ENCODE results near the gene ATP23. TPM values are rescaled to one million over a fixed set of nuclear protein-coding genes. Genes with fewer than 3 reads are reported as not detected.

Gene ATP23
- total RNA-seq, 1 donor from 2014 or later, result 3.4 TPM

DNA sequence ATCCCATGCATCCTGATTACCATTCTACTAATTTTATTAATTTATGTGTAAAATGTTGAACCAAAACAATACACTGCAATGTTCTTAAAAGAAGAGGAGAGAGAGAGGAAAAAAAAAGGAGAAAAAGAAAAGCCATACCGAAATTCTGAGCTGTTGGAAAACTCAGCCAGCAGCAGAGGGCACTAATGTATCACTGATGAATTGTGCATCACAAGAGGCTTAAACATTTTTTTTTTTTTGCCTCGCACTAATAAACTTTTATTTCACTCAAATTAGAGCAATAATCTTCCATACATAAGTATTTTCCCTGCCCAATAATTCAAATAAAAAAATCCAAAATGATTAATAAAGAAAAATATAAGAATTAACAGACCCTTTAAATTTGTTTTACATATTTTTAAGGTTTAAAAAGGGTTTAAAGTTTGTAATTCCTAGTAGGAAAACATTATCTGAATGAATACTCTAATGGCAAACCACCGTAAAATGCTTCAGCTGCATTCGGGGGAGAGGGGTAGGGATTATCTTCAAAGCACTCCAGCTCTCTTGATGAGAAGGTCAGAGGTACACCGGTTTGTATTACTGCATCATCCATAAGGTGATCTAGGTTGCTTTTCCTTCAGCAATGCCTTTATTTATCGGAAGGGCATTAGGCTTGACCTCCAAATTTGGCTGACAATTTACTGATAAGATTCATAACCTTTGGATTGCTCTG lies 41.9 kb downstream of the ATP23 start:
- H3K36me3 Mint-ChIP-seq (ENCODE audit: low read depth, unreplicated experiment), result no peaks in the 10 kb centered on the region
- no peaks in the 10 kb centered on the region for H4K20me1 ChIP-seq (ENCODE audit: insufficient read depth, low read length)
- DNase-seq (ENCODE audit: low read depth), result peak; percentile 24

DNA sequence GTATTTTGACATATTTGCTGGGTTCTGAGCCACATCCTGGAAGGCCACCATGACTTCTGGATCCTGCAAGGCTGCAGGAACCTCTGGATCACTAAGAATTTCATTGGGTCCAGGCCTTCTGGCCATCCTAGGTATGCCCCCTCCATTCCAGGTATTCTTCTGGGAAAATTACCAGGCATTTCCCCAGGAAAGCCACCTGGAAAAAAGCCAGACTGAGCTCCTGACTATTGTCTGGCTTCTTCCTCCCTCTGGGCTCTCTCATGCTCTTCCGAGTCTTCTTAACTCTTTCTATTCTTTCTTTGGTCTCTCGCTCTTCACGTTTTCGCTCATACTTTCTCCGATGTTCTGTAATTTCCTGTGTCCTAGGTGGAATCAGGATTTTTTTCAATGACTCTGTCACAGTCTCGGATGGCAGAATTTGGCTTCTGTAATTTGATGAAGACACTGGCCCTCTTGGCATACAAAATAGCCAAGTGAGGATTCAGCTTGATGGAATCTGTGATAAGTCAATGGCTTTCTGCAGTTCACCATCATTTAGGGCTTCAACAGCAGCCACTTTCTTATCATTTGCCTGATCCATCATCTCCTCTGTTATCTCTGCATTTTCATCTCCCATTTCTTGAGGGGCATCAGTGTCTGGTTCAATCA lies 42.6 kb downstream of the ATP23 start:
- H3K9ac ChIP-seq (ENCODE audit: low read length), result no peak overlapping the region
- H4K20me1 ChIP-seq (ENCODE audit: insufficient read depth, low read length), result no peaks in the 10 kb centered on the region
- no peak overlapping the region for H3K4me2 ChIP-seq (ENCODE audit: low read length)
- H3K4me3 Mint-ChIP-seq (ENCODE audit: unreplicated experiment), result no peak overlapping the region
- no peak overlapping the region for H3K27ac ChIP-seq (ENCODE audit: low read depth, low read length)
- no peaks in the 10 kb centered on the region for H3K36me3 ChIP-seq (ENCODE audit: insufficient read depth, low read length)
- DNase-seq (ENCODE audit: low read depth) (no peak), FAIRE-seq (no peak)
- H3K9me3 ChIP-seq (ENCODE audit: insufficient read depth, low read depth, low read length), result no peaks in the 10 kb centered on the region
- peaks cover 2% of the 10 kb centered on the region for H3K4me1 Mint-ChIP-seq (ENCODE audit: low read depth, unreplicated experiment)
- H3K27me3 ChIP-seq (ENCODE audit: insufficient read depth, low read length), result no peaks in the 10 kb centered on the region
- H2AFZ ChIP-seq (ENCODE audit: low read depth, low read length), result no peak overlapping the region
- no peak overlapping the region for H3K4me3 ChIP-seq (ENCODE audit: insufficient read depth, low read depth, low read length)
- no peak for TF ChIP-seq EZH2 (IDR thresholded peaks at IDR 0.05; ENCODE audit: insufficient read depth, low read length)
- TF ChIP-seq, protein P1, sequence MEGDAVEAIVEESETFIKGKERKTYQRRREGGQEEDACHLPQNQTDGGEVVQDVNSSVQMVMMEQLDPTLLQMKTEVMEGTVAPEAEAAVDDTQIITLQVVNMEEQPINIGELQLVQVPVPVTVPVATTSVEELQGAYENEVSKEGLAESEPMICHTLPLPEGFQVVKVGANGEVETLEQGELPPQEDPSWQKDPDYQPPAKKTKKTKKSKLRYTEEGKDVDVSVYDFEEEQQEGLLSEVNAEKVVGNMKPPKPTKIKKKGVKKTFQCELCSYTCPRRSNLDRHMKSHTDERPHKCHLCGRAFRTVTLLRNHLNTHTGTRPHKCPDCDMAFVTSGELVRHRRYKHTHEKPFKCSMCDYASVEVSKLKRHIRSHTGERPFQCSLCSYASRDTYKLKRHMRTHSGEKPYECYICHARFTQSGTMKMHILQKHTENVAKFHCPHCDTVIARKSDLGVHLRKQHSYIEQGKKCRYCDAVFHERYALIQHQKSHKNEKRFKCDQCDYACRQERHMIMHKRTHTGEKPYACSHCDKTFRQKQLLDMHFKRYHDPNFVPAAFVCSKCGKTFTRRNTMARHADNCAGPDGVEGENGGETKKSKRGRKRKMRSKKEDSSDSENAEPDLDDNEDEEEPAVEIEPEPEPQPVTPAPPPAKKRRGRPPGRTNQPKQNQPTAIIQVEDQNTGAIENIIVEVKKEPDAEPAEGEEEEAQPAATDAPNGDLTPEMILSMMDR (IDR thresholded peaks at IDR 0.05; ENCODE audit: insufficient read depth, low read depth, low read length), result no peak
- no peaks in the 10 kb centered on the region for H3K79me2 ChIP-seq (ENCODE audit: insufficient read depth, low read length)
- H3K4me1 ChIP-seq (ENCODE audit: insufficient read depth, low read length), result no peaks in the 10 kb centered on the region
- H3K36me3 Mint-ChIP-seq (ENCODE audit: low read depth, unreplicated experiment), result no peaks in the 10 kb centered on the region
- peaks cover 15% of the 10 kb centered on the region for H3K9me3 Mint-ChIP-seq (ENCODE audit: unreplicated experiment)
- H3K27ac Mint-ChIP-seq (ENCODE audit: unreplicated experiment), result no peak overlapping the region
- H3K27me3 Mint-ChIP-seq (ENCODE audit: low read depth, unreplicated experiment), result peaks cover under 1% of the 10 kb centered on the region

More for the DNA sequence above, 41.9 kb downstream of the ATP23 start:
- Mint-ChIP-seq H3K4me1 (ENCODE audit: low read depth, unreplicated experiment) (peaks cover 2% of the 10 kb centered on the region), H3K27ac (ENCODE audit: unreplicated experiment) (no peak overlapping the region), H3K4me3 (ENCODE audit: unreplicated experiment) (no peak overlapping the region), H3K9me3 (ENCODE audit: unreplicated experiment) (peaks cover 14% of the 10 kb centered on the region), H3K27me3 (ENCODE audit: low read depth, unreplicated experiment) (no peaks in the 10 kb centered on the region)
- H3K27me3 ChIP-seq (ENCODE audit: insufficient read depth, low read length), result no peaks in the 10 kb centered on the region
- no peaks in the 10 kb centered on the region for H3K9me3 ChIP-seq (ENCODE audit: insufficient read depth, low read depth, low read length)
- H2AFZ ChIP-seq (ENCODE audit: low read depth, low read length), result no peak overlapping the region
- no peak overlapping the region for H3K4me2 ChIP-seq (ENCODE audit: low read length)
- H3K4me3 ChIP-seq (ENCODE audit: insufficient read depth, low read depth, low read length), result no peak overlapping the region
- H3K27ac ChIP-seq (ENCODE audit: low read depth, low read length), result no peak overlapping the region
- H3K9ac ChIP-seq (ENCODE audit: low read length), result no peak overlapping the region
- FAIRE-seq, result peak; percentile 66
- no peaks in the 10 kb centered on the region for H3K4me1 ChIP-seq (ENCODE audit: insufficient read depth, low read length)
- no peaks in the 10 kb centered on the region for H3K36me3 ChIP-seq (ENCODE audit: insufficient read depth, low read length)
- no peak for TF ChIP-seq EZH2 (IDR thresholded peaks at IDR 0.05; ENCODE audit: insufficient read depth, low read length)
- TF ChIP-seq, protein P1 (IDR thresholded peaks at IDR 0.05; ENCODE audit: insufficient read depth, low read depth, low read length), result peak; percentile 77
- H3K79me2 ChIP-seq (ENCODE audit: insufficient read depth, low read length), result no peaks in the 10 kb centered on the region

Measured in astrocyte (in vitro differentiated cells and primary cell).